ENCODE data around the gene ZNF329.
A peak's percentile ranks its signal among the peaks of the same experiment; 100 is the strongest.

ZNF329 gene

DNA sequence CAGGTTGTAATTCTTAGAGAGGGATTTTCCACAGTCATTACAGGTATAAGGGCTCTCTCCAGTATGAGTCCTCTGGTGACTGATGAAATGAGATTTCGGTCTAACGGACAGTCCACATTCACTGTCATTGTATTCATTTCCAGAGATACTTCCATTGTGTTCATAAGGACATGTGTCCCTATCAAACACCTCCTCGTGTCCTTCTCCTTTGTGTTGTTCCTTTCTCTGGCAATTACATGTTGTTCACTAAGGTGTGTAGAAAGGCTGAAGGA is 42.1 kb downstream of the ZNF329 start:
- Histone ChIP-seq H3K9ac (ENCODE audit: low read depth, low read length) (no peak overlapping the region), H3K9me3 (replicated peaks; ENCODE audit: low read length) (peaks cover 47% of the 10 kb centered on the region), H3K4me3 (ENCODE audit: low read length) (no peak overlapping the region), H3K4me1 (ENCODE audit: control insufficient read depth, insufficient read depth, low read length) (no peaks in the 10 kb centered on the region), H3K4me2 (ENCODE audit: low read length) (no peak overlapping the region), H3K36me3 (ENCODE audit: insufficient read depth, low read length) (no peaks in the 10 kb centered on the region), H3K27me3 (ENCODE audit: control insufficient read depth, insufficient read depth, low read length) (no peaks in the 10 kb centered on the region)

DNA sequence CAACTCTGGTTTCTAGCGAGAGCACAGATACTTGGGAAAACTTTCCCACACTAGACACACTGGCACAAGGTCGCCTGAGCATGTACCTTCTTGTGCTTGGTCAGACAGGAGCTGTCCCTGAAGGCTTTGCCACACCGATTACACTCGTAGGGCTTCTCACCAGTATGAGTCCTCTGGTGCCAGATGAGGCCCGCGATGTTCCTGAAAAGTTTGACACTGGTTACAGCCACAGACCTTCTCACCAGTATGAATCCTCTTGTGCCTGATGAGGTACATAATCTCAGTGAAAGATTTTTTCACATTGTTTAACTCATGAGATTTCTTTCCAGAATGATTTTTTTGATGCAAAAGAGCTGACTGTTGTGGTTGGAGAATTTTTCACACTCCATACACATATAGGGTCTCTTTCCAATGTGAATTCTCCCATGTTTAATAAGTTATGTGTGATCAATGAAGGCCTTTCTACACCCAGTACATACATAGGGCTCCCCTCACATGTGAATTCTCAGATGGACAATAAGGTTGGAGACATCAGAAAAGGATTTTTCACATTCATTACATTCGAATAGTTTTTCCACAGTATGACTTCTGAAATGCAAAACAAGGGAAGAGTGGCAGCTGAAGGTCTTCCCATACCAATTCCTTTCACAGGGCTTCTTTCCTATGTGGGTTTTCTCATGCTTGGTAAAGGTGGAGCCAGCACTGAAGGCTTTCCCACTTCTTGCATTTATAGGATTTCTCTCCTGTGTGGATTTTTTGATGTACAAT is 42.6 kb downstream of the ZNF329 start:
- H3K4me3 ChIP-seq (ENCODE audit: low read length) = no peak overlapping the region
- peaks cover 48% of the 10 kb centered on the region for H3K9me3 ChIP-seq (replicated peaks; ENCODE audit: low read length)

DNA sequence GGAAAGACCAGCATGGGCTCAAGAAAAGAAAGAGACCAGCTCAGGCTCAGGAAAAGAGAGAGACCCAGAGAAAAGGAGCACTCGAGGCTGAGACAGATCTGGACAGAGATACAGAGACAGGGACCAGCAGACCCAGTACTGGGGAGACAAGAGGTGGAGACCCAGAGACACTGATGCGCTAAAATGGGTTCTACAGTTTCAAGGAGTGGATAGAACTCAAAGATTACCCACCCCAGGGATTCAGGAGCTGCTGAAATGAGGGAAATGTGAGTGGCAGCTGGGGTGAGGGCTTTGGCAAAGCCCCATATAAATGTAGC is 51.9 kb downstream of the ZNF329 start:
- Histone ChIP-seq H3K9ac (ENCODE audit: low read depth, low read length) (peak overlapping the region; percentile 99), H3K36me3 (ENCODE audit: insufficient read depth, low read length) (peaks cover 4% of the 10 kb centered on the region), H3K4me1 (ENCODE audit: control insufficient read depth, insufficient read depth, low read length) (no peaks in the 10 kb centered on the region), H3K27me3 (ENCODE audit: control insufficient read depth, insufficient read depth, low read length) (no peaks in the 10 kb centered on the region), H3K4me3 (ENCODE audit: low read length) (peak overlapping the region; percentile 97), H3K9me3 (replicated peaks; ENCODE audit: low read length) (peaks cover 24% of the 10 kb centered on the region), H3K4me2 (ENCODE audit: low read length) (peak overlapping the region; percentile 85)

More for the DNA sequence above, 42.6 kb downstream of the ZNF329 start:
- Histone ChIP-seq H3K9ac (ENCODE audit: low read depth, low read length) (no peak overlapping the region), H3K4me1 (ENCODE audit: control insufficient read depth, insufficient read depth, low read length) (no peaks in the 10 kb centered on the region), H3K27me3 (ENCODE audit: control insufficient read depth, insufficient read depth, low read length) (no peaks in the 10 kb centered on the region), H3K36me3 (ENCODE audit: insufficient read depth, low read length) (no peaks in the 10 kb centered on the region), H3K4me2 (ENCODE audit: low read length) (no peak overlapping the region)

DNA sequence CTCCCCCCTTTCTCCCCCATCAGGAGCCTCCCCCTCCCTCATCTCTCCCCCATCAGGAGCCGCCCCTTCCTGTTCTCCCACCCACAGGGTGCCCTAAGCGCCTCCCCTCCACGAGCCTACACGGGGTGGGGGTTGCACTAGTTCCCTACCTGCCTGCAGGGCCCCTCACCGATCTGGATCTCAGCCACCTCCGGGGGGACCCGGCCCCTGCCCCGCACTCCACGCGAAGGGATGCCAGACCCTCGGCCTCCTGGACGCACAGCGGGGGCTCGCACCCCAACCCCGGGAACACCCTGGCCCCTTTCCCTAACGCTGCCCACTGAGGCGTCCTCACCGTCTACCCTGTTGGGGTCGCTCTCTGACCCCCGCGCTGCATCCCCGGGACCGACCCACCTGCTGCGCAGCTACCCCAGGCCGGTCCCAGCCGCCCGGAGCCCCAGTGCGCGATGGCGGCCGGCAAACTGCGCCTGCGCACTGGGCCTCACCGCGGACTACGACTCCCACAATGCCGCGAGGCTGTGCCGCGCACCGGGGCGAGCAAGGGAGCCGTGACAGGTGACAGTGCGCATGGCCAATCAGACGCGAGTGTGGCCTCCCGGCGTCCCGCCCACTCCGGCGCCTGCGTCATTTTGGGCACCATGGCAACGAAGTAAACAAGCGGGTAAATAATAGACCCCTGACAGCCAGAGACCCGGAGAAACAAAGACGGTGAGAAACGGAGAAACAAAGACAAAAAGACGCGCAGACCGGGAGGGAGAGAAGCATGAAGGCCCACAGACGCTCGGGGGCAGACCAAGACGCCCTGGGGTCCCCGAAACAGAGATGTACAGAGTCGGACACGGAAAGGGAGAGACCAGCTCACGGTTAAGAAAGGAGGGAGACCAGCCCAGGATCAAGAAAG is 52.6 kb downstream of the ZNF329 start, which contains the start of gene ZSCAN18:
TSS of gene ZSCAN18 (minus strand) at position 451 of the 901 bp plus-strand sequence. CDS start 7,964 bp downstream, outside the sequence.
- Histone ChIP-seq H3K4me2 (ENCODE audit: low read length) (peak within 1 kb of the TSS; percentile 85), H3K4me3 (ENCODE audit: low read length) (peak within 1 kb of the TSS; percentile 97), H3K36me3 (ENCODE audit: insufficient read depth, low read length) (peaks cover 4% of the 10 kb centered on the region), H3K9ac (ENCODE audit: low read depth, low read length) (peak within 1 kb of the TSS; percentile 99), H3K9me3 (replicated peaks; ENCODE audit: low read length) (peaks cover 24% of the 10 kb centered on the region), H3K27me3 (ENCODE audit: control insufficient read depth, insufficient read depth, low read length) (no peaks in the 10 kb centered on the region), H3K4me1 (ENCODE audit: control insufficient read depth, insufficient read depth, low read length) (no peaks in the 10 kb centered on the region)

DNA sequence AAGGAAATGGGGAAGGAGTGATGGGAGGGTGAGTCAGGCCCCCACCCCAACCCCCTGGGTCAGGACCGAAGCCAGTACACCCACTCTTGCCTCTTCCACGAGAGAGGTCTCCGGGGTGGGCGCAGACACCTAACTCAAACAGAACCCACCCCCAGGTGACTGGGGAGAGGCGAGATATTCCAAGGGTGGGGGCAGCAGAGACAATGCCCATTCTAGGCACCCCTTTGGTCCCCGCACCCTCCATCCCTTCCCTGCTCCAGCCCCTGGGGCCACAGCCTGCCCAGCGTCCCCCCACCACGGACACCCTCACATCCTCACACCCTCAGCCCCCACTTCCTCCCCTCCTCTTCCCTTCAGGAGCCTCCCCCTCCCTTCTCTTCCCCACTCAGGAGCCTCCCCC is 53.2 kb downstream of the ZNF329 start:
- Histone ChIP-seq H3K4me3 (ENCODE audit: low read length) (peak overlapping the region; percentile 97), H3K27me3 (ENCODE audit: control insufficient read depth, insufficient read depth, low read length) (no peaks in the 10 kb centered on the region), H3K9ac (ENCODE audit: low read depth, low read length) (no peak overlapping the region), H3K4me1 (ENCODE audit: control insufficient read depth, insufficient read depth, low read length) (no peaks in the 10 kb centered on the region), H3K4me2 (ENCODE audit: low read length) (peak overlapping the region; percentile 79), H3K9me3 (replicated peaks; ENCODE audit: low read length) (peaks cover 25% of the 10 kb centered on the region), H3K36me3 (ENCODE audit: insufficient read depth, low read length) (peaks cover 4% of the 10 kb centered on the region)

DNA sequence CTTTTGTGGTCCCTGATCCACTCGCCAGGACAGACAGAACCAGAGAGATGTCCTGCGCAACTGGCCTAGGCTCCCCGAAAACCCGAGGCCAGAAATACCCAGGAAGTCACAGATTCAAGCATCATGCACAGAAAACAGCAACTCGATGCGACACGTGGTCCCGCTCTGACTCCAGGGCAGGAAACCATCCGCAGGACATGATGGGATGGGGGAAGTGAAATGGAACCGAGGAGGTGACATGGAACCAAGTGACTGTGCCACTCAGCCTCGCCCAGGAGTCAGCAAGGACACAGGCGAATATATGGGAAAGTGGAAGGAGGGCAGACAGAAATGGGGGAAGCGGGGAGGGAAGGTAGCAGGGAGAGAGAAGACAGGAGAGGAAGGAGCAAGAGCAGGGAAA is 53.7 kb downstream of the ZNF329 start:
- Histone ChIP-seq H3K27me3 (ENCODE audit: control insufficient read depth, insufficient read depth, low read length) (no peaks in the 10 kb centered on the region), H3K4me3 (ENCODE audit: low read length) (peak overlapping the region; percentile 97), H3K9me3 (replicated peaks; ENCODE audit: low read length) (peaks cover 25% of the 10 kb centered on the region), H3K4me1 (ENCODE audit: control insufficient read depth, insufficient read depth, low read length) (no peaks in the 10 kb centered on the region), H3K9ac (ENCODE audit: low read depth, low read length) (no peak overlapping the region), H3K4me2 (ENCODE audit: low read length) (peak overlapping the region; percentile 79), H3K36me3 (ENCODE audit: insufficient read depth, low read length) (peaks cover 4% of the 10 kb centered on the region)

DNA sequence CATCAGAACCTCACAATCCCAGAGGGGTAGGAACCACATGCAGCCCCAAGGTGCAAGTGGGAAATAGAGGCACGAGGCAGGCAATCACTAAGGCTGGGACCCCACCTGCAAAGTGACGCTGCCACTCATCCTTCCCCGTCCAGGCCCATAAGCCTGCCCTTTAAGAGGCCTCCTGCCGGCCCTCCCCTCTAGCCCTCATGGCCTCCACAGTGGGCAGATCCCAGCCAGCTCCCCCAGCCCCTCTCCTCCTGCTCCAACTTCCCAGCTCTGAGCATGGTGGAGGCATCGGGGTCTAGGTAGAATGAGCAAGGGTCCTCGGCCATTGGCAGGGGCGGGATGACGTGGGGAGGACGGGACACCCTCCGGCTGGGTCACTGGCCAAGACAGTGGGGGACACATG is 55.3 kb downstream of the ZNF329 start:
- no peaks in the 10 kb centered on the region for H3K4me1 ChIP-seq (ENCODE audit: control insufficient read depth, insufficient read depth, low read length)
- H3K27me3 ChIP-seq (ENCODE audit: control insufficient read depth, insufficient read depth, low read length) = no peaks in the 10 kb centered on the region
- H3K4me2 ChIP-seq (ENCODE audit: low read length) = no peak overlapping the region
- H3K9ac ChIP-seq (ENCODE audit: low read depth, low read length) = no peak overlapping the region
- peaks cover 4% of the 10 kb centered on the region for H3K36me3 ChIP-seq (ENCODE audit: insufficient read depth, low read length)
- H3K9me3 ChIP-seq (replicated peaks; ENCODE audit: low read length) = peaks cover 29% of the 10 kb centered on the region
- H3K4me3 ChIP-seq (ENCODE audit: low read length) = no peak overlapping the region

DNA sequence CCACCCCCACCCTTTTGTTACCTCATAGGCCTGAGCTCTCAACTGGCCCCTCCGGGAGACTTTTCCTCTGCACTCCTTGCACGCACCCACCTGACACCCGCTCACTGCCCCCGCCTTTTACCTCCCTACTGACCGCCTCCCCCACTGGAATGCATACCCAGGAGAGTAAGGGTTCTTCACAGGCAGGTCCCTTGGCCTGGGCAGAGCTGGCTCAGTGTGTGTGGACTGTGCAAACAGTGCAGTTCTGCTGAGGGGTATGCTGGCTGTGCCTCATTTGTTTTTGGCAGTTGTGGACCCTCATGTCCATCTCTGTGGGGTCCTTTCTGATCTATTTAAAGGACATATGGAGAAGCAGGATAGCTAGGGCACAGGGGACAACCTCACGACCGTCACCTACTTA is 57.5 kb downstream of the ZNF329 start:
- Histone ChIP-seq H3K27me3 (ENCODE audit: control insufficient read depth, insufficient read depth, low read length) (no peaks in the 10 kb centered on the region), H3K9ac (ENCODE audit: low read depth, low read length) (no peak overlapping the region), H3K36me3 (ENCODE audit: insufficient read depth, low read length) (peaks cover 5% of the 10 kb centered on the region), H3K9me3 (replicated peaks; ENCODE audit: low read length) (peaks cover 23% of the 10 kb centered on the region), H3K4me2 (ENCODE audit: low read length) (no peak overlapping the region), H3K4me3 (ENCODE audit: low read length) (no peak overlapping the region), H3K4me1 (ENCODE audit: control insufficient read depth, insufficient read depth, low read length) (no peaks in the 10 kb centered on the region)

DNA sequence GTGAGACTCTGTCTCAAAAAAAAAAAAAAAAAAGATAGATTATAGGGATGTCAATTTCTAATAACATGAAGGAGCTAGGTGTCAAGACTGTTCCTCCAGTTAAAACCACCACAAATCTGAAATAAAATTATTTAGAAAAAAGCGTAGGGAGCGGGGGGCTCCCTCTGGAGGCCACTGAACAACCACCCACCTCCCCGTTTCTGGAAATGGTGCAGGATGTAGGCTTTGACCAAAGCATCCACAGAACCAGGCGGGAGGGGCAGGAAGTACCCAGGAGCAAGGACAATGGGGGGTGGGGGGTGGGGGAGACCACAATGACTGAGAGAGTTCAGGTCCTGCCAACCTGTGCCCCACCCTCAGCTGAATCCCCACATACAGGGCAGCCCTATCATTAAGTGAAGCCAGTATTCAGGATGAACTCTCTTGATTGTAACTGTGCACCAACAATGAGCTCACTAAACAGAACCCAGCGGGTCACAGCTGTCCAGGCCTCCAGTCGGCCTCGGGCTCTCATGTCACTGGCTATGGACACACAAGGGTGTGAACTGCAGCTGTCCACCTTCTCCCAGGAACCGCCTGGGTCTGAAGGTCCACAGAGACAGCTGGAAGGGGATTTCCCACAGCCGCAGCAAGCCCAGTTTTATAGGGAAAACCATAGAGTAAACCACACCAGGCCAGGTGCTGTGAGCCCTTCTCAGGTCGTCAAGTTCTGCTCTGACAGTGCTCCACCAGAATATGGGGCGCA is 59.2 kb downstream of the ZNF329 start:
- Histone ChIP-seq H3K27me3 (ENCODE audit: control insufficient read depth, insufficient read depth, low read length) (no peaks in the 10 kb centered on the region), H3K9ac (ENCODE audit: low read depth, low read length) (no peak overlapping the region), H3K4me3 (ENCODE audit: low read length) (no peak overlapping the region), H3K36me3 (ENCODE audit: insufficient read depth, low read length) (peaks cover 8% of the 10 kb centered on the region), H3K4me2 (ENCODE audit: low read length) (no peak overlapping the region), H3K4me1 (ENCODE audit: control insufficient read depth, insufficient read depth, low read length) (no peaks in the 10 kb centered on the region), H3K9me3 (replicated peaks; ENCODE audit: low read length) (peaks cover 23% of the 10 kb centered on the region)

DNA sequence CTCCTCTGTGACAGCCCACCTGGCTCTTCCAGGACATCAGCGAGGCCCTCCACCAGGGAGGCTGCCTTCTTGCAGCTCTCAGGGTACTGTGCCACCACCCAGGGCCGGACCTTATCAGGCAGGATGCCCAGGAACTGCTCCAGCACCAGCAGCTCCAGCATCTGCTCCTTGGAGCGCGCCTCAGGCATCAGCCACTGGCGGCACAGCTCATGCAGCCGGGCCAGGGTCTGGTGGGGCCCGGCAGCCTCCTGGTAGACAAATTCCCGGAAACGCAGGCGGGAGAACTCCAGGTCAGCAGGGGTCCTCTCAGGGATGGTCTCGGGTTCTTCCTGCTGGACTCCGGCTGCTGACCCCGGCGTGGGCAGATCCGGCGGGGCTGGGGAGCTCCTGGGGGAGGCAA is 60.7 kb downstream of the ZNF329 start:
- Histone ChIP-seq H3K4me2 (ENCODE audit: low read length) (no peak overlapping the region), H3K9me3 (replicated peaks; ENCODE audit: low read length) (peaks cover 10% of the 10 kb centered on the region), H3K4me1 (ENCODE audit: control insufficient read depth, insufficient read depth, low read length) (no peaks in the 10 kb centered on the region), H3K27me3 (ENCODE audit: control insufficient read depth, insufficient read depth, low read length) (no peaks in the 10 kb centered on the region), H3K4me3 (ENCODE audit: low read length) (no peak overlapping the region), H3K9ac (ENCODE audit: low read depth, low read length) (no peak overlapping the region), H3K36me3 (ENCODE audit: insufficient read depth, low read length) (peaks cover 10% of the 10 kb centered on the region)

DNA sequence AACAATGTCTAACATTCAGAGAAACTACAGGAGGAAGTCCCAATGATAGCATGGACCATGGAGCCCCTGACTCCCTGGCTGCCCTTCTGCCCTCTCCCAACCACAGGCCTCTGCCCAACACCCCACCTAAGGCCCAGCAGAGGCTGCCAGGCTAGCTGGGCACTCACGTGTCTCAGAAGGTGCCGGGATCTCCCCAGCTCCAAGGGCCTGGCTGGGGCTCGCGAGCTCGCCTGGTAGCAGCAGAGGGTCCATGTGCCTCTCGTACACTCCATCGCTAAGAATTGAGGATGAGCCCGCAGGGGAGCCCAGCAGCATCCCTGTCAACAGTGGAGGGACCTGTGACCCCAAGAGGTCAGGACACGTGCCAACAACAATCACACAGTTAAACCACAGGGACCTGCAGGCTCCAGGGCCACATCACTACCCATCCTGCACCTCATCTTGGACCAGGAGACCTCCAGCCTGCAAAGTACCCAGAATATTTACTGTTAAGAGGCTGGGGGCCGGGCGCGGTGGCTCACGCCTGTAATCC is 62.0 kb downstream of the ZNF329 start:
- Histone ChIP-seq H3K27me3 (ENCODE audit: control insufficient read depth, insufficient read depth, low read length) (no peaks in the 10 kb centered on the region), H3K9me3 (replicated peaks; ENCODE audit: low read length) (peaks cover 10% of the 10 kb centered on the region), H3K4me3 (ENCODE audit: low read length) (no peak overlapping the region), H3K4me2 (ENCODE audit: low read length) (no peak overlapping the region), H3K9ac (ENCODE audit: low read depth, low read length) (no peak overlapping the region), H3K36me3 (ENCODE audit: insufficient read depth, low read length) (peaks cover 16% of the 10 kb centered on the region), H3K4me1 (ENCODE audit: control insufficient read depth, insufficient read depth, low read length) (no peaks in the 10 kb centered on the region)
